GM06990 (cell line): Measurements from ENCODE around the gene ZNF787.
A peak's percentile ranks its signal among the peaks of the same experiment; 100 is the strongest.

Experiments used
- DNase-seq: peaks from one replicate; pipeline ENCODE4 v3.0.0-alpha.2; 2011; ENCODE audit not compliant: insufficient read length; ENCODE audit errors: extremely low read depth
- H3K27me3 ChIP-seq: replicated peaks from 2 replicates; pipeline ENCODE4 v1.6.0; 2011; ENCODE audit warnings: low read length; ENCODE audit not compliant: control insufficient read depth, insufficient read depth
- H3K36me3 ChIP-seq: 2 replicates; pipeline ENCODE4 v1.5.1; 2011; ENCODE audit warnings: low read length; ENCODE audit not compliant: control insufficient read depth, insufficient read depth
- H3K4me3 ChIP-seq: replicated peaks from 2 replicates; pipeline ENCODE4 v1.5.1; 2011; ENCODE audit warnings: low read depth, mild to moderate bottlenecking, control low read depth, low read length
- CTCF ChIP-seq: IDR thresholded peaks from 2 replicates; pipeline ENCODE4 v1.5.1; 2011; ENCODE audit warnings: low read length, control low read depth, mild to moderate bottlenecking, inconsistent platforms; ENCODE audit not compliant: insufficient read depth, poor library complexity, severe bottlenecking

The ZNF787 gene

DNA sequence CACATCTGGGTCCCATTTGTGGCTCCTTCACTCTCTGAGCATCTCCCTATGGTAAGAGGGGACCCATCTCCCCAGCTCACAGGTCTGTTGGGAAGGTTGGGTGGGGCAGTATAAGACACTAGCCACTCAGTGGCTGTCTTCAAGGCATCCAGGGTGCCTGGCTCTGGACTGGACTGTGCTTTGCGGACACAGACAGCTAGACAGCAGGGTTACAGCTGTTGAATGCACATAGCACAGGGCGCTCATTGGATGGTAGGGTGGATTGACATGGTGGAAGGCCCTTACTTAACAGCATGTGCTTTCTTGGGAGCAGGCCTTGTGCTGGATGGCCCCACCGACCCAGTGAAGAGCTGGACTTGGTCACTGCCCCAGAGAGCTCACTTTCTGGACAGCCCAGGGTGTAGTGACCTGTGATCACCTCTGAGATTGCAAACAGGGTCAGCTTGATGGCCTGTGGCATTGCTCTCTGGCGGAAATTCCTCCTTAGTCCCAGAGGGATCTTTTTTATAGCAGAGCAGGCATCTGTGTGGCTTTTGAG is 21.9 kb upstream of the ZNF787 start:
- TF ChIP-seq CTCF: no peak
- H3K4me3 ChIP-seq: no peak overlapping the region
- no peak for DNase-seq

DNA sequence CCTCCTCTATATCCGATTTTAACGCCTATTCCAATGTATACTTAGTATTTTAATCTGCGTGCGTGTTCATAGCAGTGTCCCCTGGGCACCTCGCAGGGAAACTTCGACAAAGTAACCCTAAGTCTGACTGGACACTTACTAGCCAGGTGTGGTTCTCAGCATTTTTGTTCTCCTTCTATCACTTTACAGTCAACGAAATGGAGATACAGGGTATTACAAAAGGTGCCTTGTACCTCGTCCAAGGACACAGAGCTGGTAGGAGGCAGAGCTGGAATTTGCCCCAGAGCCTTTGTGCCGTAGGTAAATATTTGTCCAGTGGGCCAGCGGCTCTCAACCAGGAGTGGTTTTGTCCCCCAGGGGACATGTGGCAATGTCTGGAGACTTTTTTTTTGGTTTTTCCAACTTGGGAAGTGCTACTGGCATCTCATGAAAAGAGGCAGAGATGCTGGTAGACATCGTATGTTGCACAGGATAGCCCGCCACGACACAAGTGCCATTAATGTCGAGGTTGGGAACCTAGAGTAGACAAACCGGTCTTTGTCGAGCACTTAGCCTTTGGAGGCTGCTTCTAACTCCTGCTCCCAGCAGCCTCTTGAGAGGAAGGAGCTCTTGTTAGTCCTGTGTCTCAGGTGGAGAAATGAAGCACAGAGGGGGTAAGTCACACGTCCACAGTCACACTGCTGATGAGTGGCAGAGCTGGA is 21.1 kb upstream of the ZNF787 start:
- no peak for TF ChIP-seq CTCF
- Histone ChIP-seq H3K36me3 (peaks cover 2% of the 10 kb centered on the region), H3K4me3 (peak overlapping the region; percentile 72), H3K27me3 (no peaks in the 10 kb centered on the region)
- no peak for DNase-seq

More for the DNA sequence above, 21.9 kb upstream of the ZNF787 start:
- Histone ChIP-seq H3K36me3 (peaks cover 7% of the 10 kb centered on the region), H3K27me3 (no peaks in the 10 kb centered on the region)

DNA sequence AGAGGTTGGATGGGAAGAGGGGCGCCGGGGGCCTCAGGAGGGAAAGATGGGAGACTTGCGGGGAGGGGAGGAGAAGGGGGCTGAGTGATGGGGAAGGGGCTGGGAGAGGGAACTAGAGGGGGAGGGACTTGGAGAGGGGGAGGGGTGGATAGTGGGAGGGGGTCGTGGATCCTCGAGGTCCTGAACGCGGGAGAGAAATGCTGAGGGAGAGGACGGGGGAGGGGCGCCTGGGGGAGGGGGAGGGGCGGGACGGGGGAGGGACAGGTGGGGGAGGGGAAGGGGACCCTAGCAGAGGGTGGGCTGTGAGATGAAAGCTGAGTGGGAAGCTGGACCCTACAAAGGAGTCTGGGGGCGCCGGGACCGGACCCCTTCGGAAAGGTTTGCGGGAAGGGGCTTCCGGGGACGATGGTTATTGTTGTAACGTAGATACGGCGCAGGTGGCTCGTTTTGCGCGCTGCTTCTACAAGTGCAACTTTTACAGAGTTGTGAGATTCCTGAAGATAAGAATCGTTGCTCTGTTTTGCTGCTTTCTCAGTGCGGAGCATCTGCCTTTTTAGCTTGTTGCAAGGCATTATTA is 20.4 kb upstream of the ZNF787 start:
- no peaks in the 10 kb centered on the region; the same call in 1 of the 2 replicates for H3K36me3 ChIP-seq
- H3K4me3 ChIP-seq: peak overlapping the region; percentile 72
- no peak for DNase-seq
- no peak for TF ChIP-seq CTCF
- H3K27me3 ChIP-seq: no peaks in the 10 kb centered on the region

DNA sequence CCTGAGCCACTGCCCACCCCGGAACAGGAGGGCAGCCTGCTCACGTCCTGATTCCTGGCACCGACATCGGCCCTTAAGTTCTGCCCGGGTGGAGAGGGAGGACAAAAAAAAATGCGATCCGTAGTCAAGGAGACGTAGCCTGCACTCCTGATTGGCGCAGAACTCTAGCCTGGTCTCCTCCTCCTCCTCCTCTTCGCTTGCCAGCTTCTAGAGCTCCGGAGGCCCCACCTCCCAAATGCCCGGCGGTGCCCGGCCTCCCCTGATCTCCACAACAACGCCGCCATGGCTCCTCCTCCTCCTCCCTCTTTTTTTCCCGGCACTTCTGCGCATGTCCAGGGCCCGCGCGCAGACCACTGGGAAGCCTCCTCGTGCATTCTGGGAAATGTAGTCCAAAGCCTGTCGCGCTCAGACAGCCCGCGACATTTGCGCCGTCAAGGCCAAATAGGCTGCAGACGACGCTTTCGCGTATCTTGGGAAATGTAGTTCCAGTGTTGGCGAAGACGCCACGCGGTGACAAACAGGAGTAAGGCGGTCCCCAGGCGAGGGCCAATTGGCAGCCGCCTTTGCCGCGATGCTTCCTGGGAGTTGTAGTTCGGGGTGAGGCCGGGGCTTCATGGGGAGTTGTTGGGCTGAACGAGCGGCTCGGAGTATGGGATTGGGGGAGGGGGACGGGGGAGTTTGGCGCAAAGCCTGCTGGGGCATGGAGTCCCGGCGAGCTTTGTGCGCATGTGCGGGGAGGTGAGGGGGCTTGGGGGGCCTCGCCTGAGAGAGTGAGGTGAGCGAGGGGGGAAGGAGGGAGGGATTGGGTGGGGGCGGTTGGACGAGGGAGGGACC is 19.7 kb upstream of the ZNF787 start, which contains the start of gene ZNF444:
ZNF444 (plus strand) TSS at position 705 of the 834 bp plus-strand sequence. CDS start 5,625 bp downstream, outside the sequence.
- no peaks in the 10 kb centered on the region; the same call in 1 of the 2 replicates for H3K36me3 ChIP-seq
- DNase-seq: peak; percentile 95
- no peak for TF ChIP-seq CTCF

DNA sequence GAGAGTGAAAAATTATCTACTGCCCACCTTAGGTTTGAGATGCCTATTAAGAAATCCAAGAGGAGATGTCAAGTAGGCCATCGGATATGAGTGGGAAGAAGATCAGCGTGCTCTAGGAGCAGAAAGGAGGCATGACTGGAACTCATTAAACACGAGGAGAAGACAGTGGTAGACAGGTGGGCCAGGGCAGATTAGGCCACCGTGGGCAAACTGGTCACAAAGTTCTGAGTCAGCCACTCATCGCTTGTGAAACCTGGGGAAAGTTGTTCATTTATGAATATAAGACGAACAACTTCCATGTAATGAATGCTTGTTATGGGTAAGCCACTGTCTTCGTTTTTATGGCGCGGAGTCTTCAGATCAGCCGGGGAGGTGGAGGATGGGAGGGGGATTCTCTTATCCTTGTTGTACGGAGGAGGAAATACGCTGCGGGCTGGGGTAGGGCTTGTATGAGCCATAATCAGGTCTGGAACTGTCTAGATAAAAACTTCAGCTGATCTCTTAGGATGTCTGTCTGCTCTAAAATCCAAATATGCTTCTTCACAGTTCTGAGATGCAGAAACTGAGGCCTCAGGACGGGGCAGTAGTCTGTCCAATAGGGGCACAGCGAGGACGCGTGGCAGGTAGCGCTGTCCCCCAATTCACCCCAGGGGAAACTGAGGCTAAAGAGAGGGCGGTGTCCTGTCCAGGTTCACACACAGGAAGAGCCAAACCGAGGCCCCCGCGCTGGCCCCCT is 18.9 kb upstream of the ZNF787 start:
- Histone ChIP-seq H3K27me3 (no peaks in the 10 kb centered on the region), H3K36me3 (no peaks in the 10 kb centered on the region; the same call in 1 of the 2 replicates), H3K4me3 (peak overlapping the region; percentile 72)
- TF ChIP-seq CTCF: no peak
- no peak for DNase-seq

More for the DNA sequence above, 19.7 kb upstream of the ZNF787 start, which contains the start of gene ZNF444:
- peak within 1 kb of the TSS; percentile 72 for H3K4me3 ChIP-seq
- H3K27me3 ChIP-seq: no peaks in the 10 kb centered on the region
